ENCODE results near the gene CACNB3.

CACNB3 gene

DNA sequence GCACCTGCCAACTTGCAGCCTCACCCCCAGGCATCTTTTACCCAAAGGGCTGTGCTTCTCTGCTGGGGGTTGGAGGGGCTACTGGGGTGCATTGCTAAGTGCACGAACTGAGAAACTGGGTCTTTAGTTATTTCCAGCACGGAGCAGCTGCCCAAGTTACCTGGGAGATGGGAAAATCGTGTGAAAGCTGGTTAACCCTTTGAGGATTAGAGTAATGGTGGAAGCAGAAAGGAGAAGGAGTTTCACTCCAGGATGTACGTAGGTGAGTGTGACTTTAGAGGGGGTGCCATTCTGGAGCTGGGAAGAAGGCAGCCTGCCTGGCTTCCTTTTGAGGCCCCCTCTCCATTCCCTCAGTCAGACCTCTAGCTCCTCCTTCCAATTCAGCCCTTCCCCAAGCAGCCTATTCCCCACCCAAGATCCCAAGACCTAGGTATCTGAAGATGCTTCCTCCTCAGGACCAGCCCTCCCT, 28.4 kb upstream of the CACNB3 start:
- Histone ChIP-seq H3K27ac (ENCODE audit: low read length) (no peak overlapping the region), H3K4me3 (ENCODE audit: low read length in 2 of 2) (peak overlapping the region; percentile 71 to 84), H3K9me3 (ENCODE audit: control insufficient read depth in 2 of 2, low read length in 2 of 2) (no peaks in the 10 kb centered on the region), H3K9ac (ENCODE audit: low read length in 2 of 2) (peak overlapping the region; percentile 62 to 78), H3K4me1 (ENCODE audit: control insufficient read depth, insufficient read depth, low read length) (peaks cover 25% of the 10 kb centered on the region), H3K27me3 (ENCODE audit: control insufficient read depth in 1 of 2, insufficient read depth in 2 of 2, low read length in 2 of 2) (no peaks in the 10 kb centered on the region), H3K36me3 (ENCODE audit: control insufficient read depth in 2 of 2, insufficient read depth in 2 of 2, low read length in 2 of 2) (no peaks in the 10 kb centered on the region)

GRCh38 chr12:48793696-48794095, 24.6 kb upstream of the CACNB3 start:
- Histone ChIP-seq H3K9me3 (ENCODE audit: control insufficient read depth in 2 of 2, low read length in 2 of 2) (no peaks in the 10 kb centered on the region), H3K27ac (ENCODE audit: low read length) (no peak overlapping the region), H3K36me3 (ENCODE audit: control insufficient read depth in 2 of 2, insufficient read depth in 2 of 2, low read length in 2 of 2) (no peaks in the 10 kb centered on the region), H3K4me1 (ENCODE audit: control insufficient read depth, insufficient read depth, low read length) (peaks cover 5% of the 10 kb centered on the region), H3K4me3 (ENCODE audit: low read length in 2 of 2) (no peak overlapping the region), H3K9ac (ENCODE audit: low read length in 2 of 2) (no peak overlapping the region), H3K27me3 (ENCODE audit: control insufficient read depth in 1 of 2, insufficient read depth in 2 of 2, low read length in 2 of 2) (no peaks in the 10 kb centered on the region)

DNA sequence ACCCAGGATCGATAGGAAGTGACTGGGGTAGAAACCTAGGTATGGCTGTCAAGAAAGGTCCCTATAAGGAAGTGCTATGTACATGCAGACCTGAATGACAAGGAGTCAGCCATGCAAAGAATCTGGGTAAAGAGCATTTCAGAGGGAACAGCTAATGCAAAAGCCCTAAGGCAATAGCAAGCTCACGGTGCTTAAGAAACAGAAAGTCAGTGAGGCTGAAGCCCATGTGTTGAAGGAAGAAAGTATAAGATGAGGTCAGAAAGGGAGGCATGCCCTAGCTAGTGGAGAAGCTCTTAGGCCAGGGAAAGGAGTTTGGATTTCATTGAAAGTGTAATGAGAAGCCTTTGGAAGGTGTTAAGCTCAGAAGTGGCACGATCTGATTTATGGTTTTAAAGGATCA, 23.4 kb upstream of the CACNB3 start:
- no peak overlapping the region for H3K4me3 ChIP-seq (ENCODE audit: low read length in 2 of 2)
- H3K27ac ChIP-seq (ENCODE audit: low read length), result no peak overlapping the region

GRCh38 chr12:48795550-48796455, 22.5 kb upstream of the CACNB3 start:
- H3K9me3 ChIP-seq (ENCODE audit: control insufficient read depth in 2 of 2, low read length in 2 of 2), result no peaks in the 10 kb centered on the region
- no peaks in the 10 kb centered on the region for H3K4me1 ChIP-seq (ENCODE audit: control insufficient read depth, insufficient read depth, low read length)
- no peaks in the 10 kb centered on the region for H3K36me3 ChIP-seq (ENCODE audit: control insufficient read depth in 2 of 2, insufficient read depth in 2 of 2, low read length in 2 of 2)
- no peak overlapping the region for H3K4me3 ChIP-seq (ENCODE audit: low read length in 2 of 2)
- peaks cover 5 to 6% of the 10 kb centered on the region in 2 donors for H3K27me3 ChIP-seq (ENCODE audit: control insufficient read depth in 1 of 2, insufficient read depth in 2 of 2, low read length in 2 of 2)
- H3K9ac ChIP-seq (ENCODE audit: low read length in 2 of 2), result no peak overlapping the region
- no peak overlapping the region for H3K27ac ChIP-seq (ENCODE audit: low read length)

More for the DNA sequence above, 23.4 kb upstream of the CACNB3 start:
- H3K27me3 ChIP-seq (ENCODE audit: control insufficient read depth in 1 of 2, insufficient read depth in 2 of 2, low read length in 2 of 2), result no peaks in the 10 kb centered on the region
- H3K9me3 ChIP-seq (ENCODE audit: control insufficient read depth in 2 of 2, low read length in 2 of 2), result no peaks in the 10 kb centered on the region
- H3K4me1 ChIP-seq (ENCODE audit: control insufficient read depth, insufficient read depth, low read length), result peaks cover 1% of the 10 kb centered on the region
- H3K36me3 ChIP-seq (ENCODE audit: control insufficient read depth in 2 of 2, insufficient read depth in 2 of 2, low read length in 2 of 2), result no peaks in the 10 kb centered on the region
- peak overlapping the region in 1 of 2 donors; percentile 2 for H3K9ac ChIP-seq (ENCODE audit: low read length in 2 of 2)

GRCh38 chr12:48796976-48797375, 21.3 kb upstream of the CACNB3 start:
- H3K9ac ChIP-seq (ENCODE audit: low read length in 2 of 2), result no peak overlapping the region
- no peaks in the 10 kb centered on the region for H3K9me3 ChIP-seq (ENCODE audit: control insufficient read depth in 2 of 2, low read length in 2 of 2)

GRCh38 chr12:48800457-48800856, 17.8 kb upstream of the CACNB3 start:
- Histone ChIP-seq H3K4me3 (ENCODE audit: low read length in 2 of 2) (no peak overlapping the region), H3K27ac (ENCODE audit: low read length) (no peak overlapping the region), H3K9me3 (ENCODE audit: control insufficient read depth in 2 of 2, low read length in 2 of 2) (no peaks in the 10 kb centered on the region), H3K4me1 (ENCODE audit: control insufficient read depth, insufficient read depth, low read length) (no peaks in the 10 kb centered on the region), H3K9ac (ENCODE audit: low read length in 2 of 2) (no peak overlapping the region), H3K27me3 (ENCODE audit: control insufficient read depth in 1 of 2, insufficient read depth in 2 of 2, low read length in 2 of 2) (peaks cover 5 to 9% of the 10 kb centered on the region in 2 donors), H3K36me3 (ENCODE audit: control insufficient read depth in 2 of 2, insufficient read depth in 2 of 2, low read length in 2 of 2) (no peaks in the 10 kb centered on the region)

More at GRCh38 chr12:48796976-48797375, 21.3 kb upstream of the CACNB3 start:
- peaks cover 5 to 9% of the 10 kb centered on the region in 2 donors for H3K27me3 ChIP-seq (ENCODE audit: control insufficient read depth in 1 of 2, insufficient read depth in 2 of 2, low read length in 2 of 2)
- H3K4me1 ChIP-seq (ENCODE audit: control insufficient read depth, insufficient read depth, low read length), result no peaks in the 10 kb centered on the region
- no peaks in the 10 kb centered on the region for H3K36me3 ChIP-seq (ENCODE audit: control insufficient read depth in 2 of 2, insufficient read depth in 2 of 2, low read length in 2 of 2)
- H3K27ac ChIP-seq (ENCODE audit: low read length), result no peak overlapping the region
- no peak overlapping the region for H3K4me3 ChIP-seq (ENCODE audit: low read length in 2 of 2)

- Histone ChIP-seq H3K4me1 (ENCODE audit: control insufficient read depth, insufficient read depth, low read length) (no peaks in the 10 kb centered on the region), H3K4me3 (ENCODE audit: low read length in 2 of 2) (no peak overlapping the region), H3K27me3 (ENCODE audit: control insufficient read depth in 1 of 2, insufficient read depth in 2 of 2, low read length in 2 of 2) (peaks cover 5 to 9% of the 10 kb centered on the region in 2 donors), H3K9ac (ENCODE audit: low read length in 2 of 2) (no peak overlapping the region), H3K9me3 (ENCODE audit: control insufficient read depth in 2 of 2, low read length in 2 of 2) (no peaks in the 10 kb centered on the region), H3K36me3 (ENCODE audit: control insufficient read depth in 2 of 2, insufficient read depth in 2 of 2, low read length in 2 of 2) (no peaks in the 10 kb centered on the region), H3K27ac (ENCODE audit: low read length) (no peak overlapping the region)
Measured at GRCh38 chr12:48800971-48801370, 17.3 kb upstream of the CACNB3 start.

GRCh38 chr12:48803675-48804074, 14.6 kb upstream of the CACNB3 start:
- H3K9ac ChIP-seq (ENCODE audit: low read length in 2 of 2), result no peak overlapping the region
- no peaks in the 10 kb centered on the region for H3K9me3 ChIP-seq (ENCODE audit: control insufficient read depth in 2 of 2, low read length in 2 of 2)
- no peaks in the 10 kb centered on the region for H3K36me3 ChIP-seq (ENCODE audit: control insufficient read depth in 2 of 2, insufficient read depth in 2 of 2, low read length in 2 of 2)
- no peaks in the 10 kb centered on the region for H3K4me1 ChIP-seq (ENCODE audit: control insufficient read depth, insufficient read depth, low read length)
- H3K27ac ChIP-seq (ENCODE audit: low read length), result no peak overlapping the region
- H3K4me3 ChIP-seq (ENCODE audit: low read length in 2 of 2), result no peak overlapping the region
- H3K27me3 ChIP-seq (ENCODE audit: control insufficient read depth in 1 of 2, insufficient read depth in 2 of 2, low read length in 2 of 2), result peaks cover 5 to 9% of the 10 kb centered on the region in 2 donors

DNA sequence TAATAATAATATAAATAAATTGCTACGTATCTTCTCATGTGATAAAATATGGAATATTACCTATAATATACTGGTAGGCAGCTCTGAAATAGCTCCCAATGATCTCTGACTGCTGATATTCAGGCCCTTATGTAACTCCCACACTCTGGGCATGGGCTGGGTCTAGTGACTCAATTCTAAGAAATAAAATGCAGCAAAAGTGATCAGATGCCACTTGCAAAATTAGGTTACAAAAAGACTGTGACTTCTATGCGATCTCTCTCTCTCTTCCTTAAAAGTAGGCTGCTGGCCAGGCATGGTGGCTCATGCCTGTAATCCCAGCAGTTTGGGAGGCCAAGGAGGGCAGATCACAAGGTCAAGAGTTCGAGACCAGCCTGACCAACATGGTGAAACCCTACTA, 10.3 kb upstream of the CACNB3 start:
- Histone ChIP-seq H3K4me1 (ENCODE audit: control insufficient read depth, insufficient read depth, low read length) (peaks cover 14% of the 10 kb centered on the region), H3K36me3 (ENCODE audit: control insufficient read depth in 2 of 2, insufficient read depth in 2 of 2, low read length in 2 of 2) (no peaks in the 10 kb centered on the region), H3K9ac (ENCODE audit: low read length in 2 of 2) (no peak overlapping the region), H3K27ac (ENCODE audit: low read length) (no peak overlapping the region), H3K27me3 (ENCODE audit: control insufficient read depth in 1 of 2, insufficient read depth in 2 of 2, low read length in 2 of 2) (no peaks in the 10 kb centered on the region), H3K4me3 (ENCODE audit: low read length in 2 of 2) (no peak overlapping the region), H3K9me3 (ENCODE audit: control insufficient read depth in 2 of 2, low read length in 2 of 2) (no peaks in the 10 kb centered on the region)

DNA sequence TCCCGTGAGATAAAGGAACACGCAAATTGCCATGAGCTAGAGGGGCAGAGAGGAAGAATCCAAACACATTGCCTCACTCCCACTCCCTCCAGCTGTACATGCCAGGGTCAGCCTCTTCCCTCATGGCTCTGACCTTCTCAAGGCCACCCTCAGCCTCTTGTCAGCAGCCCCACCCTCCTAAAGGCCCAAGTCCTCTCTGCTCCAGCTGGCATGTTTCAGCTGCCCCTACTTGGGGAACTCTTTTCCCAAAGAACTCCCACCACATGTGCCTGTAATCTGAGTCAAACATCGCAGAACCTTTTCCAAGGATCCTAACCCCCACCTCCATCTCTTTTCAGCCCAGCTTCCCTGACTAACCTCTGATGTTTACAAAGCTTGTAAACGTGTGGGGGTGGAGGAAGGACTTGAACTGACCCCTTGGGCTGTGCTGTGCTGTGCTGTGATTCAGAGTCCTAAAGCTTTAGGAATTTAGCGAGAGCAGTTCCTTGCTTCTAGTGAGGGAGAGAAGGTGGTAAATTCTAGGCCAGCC, 7.3 kb upstream of the CACNB3 start:
- Histone ChIP-seq H3K27me3 (ENCODE audit: control insufficient read depth in 1 of 2, insufficient read depth in 2 of 2, low read length in 2 of 2) (no peaks in the 10 kb centered on the region), H3K27ac (ENCODE audit: low read length) (peak overlapping the region; percentile 37), H3K36me3 (ENCODE audit: control insufficient read depth in 2 of 2, insufficient read depth in 2 of 2, low read length in 2 of 2) (no peaks in the 10 kb centered on the region), H3K9ac (ENCODE audit: low read length in 2 of 2) (no peak overlapping the region), H3K9me3 (ENCODE audit: control insufficient read depth in 2 of 2, low read length in 2 of 2) (no peaks in the 10 kb centered on the region), H3K4me3 (ENCODE audit: low read length in 2 of 2) (no peak overlapping the region), H3K4me1 (ENCODE audit: control insufficient read depth, insufficient read depth, low read length) (peaks cover 39% of the 10 kb centered on the region)
